Osteoblast (primary cell): ENCODE measurements around the gene COLEC11. TPM values are rescaled to one million over a fixed set of nuclear protein-coding genes. Genes with fewer than 3 reads are reported as not detected.
A peak's percentile ranks its signal among the peaks of the same experiment; 100 is the strongest.

Source experiments
- DNase-seq: peaks from one replicate; pipeline ENCODE4 v3.0.0; 2011; ENCODE audit warnings: low spot score, mixed read lengths; ENCODE audit not compliant: insufficient read length; ENCODE audit errors: missing footprints
- H2AFZ ChIP-seq: 2 replicates; pipeline ENCODE4 v1.6.0; 2011; ENCODE audit warnings: mild to moderate bottlenecking, low read length
- H3K27ac ChIP-seq: 2 replicates; pipeline ENCODE4 v1.5.1; 2011; ENCODE audit warnings: mild to moderate bottlenecking, low read depth, low read length, moderate library complexity
- H3K27me3 ChIP-seq: 2 replicates; pipeline ENCODE4 v1.6.0; 2012; ENCODE audit warnings: mild to moderate bottlenecking, control low read depth, inconsistent platforms, low read length, moderate library complexity; ENCODE audit not compliant: insufficient read depth
- H3K36me3 ChIP-seq: 2 replicates; pipeline ENCODE4 v1.5.1; 2011; ENCODE audit warnings: mild to moderate bottlenecking, low read length, control low read depth, moderate library complexity; ENCODE audit not compliant: insufficient read depth
- H3K4me1 ChIP-seq: 2 replicates; pipeline ENCODE4 v1.5.1; 2011; ENCODE audit warnings: mild to moderate bottlenecking, low read length, control low read depth, moderate library complexity; ENCODE audit not compliant: insufficient read depth
- H3K4me2 ChIP-seq: 2 replicates; pipeline ENCODE4 v1.6.0; 2011; ENCODE audit warnings: mild to moderate bottlenecking, low read length; ENCODE audit not compliant: insufficient read depth
- H3K4me3 ChIP-seq: fragments of 200-600 bp; sonication (generic); 3 replicates; pipeline ENCODE4 v1.5.1; 2012; ENCODE audit warnings: mild to moderate bottlenecking, low read length, inconsistent platforms; ENCODE audit not compliant: insufficient read depth
- H3K79me2 ChIP-seq: 2 replicates; pipeline ENCODE4 v1.6.0; 2012; ENCODE audit warnings: mild to moderate bottlenecking, low read length, control low read depth, inconsistent platforms; ENCODE audit not compliant: insufficient read depth
- H3K9me3 ChIP-seq: 2 replicates; pipeline ENCODE4 v1.5.1; 2011; ENCODE audit warnings: low read depth, low read length, control low read depth
- H4K20me1 ChIP-seq: 2 replicates; pipeline ENCODE4 v1.6.0; 2012; ENCODE audit warnings: mild to moderate bottlenecking, low read length, control low read depth; ENCODE audit not compliant: insufficient read depth
- total RNA-seq: library from RNA; depleted of rRNA; stranded (reverse); fragments of >200 nt; gene quantifications from 2 replicates; pipeline ENCODE4 v1.2.3, GENCODE V29; 2012
- TF ChIP-seq, protein P1 (sequence below): IDR thresholded peaks from 2 replicates; pipeline ENCODE4 v1.5.1; 2011; ENCODE audit warnings: mild to moderate bottlenecking, low read depth, low read length, moderate library complexity; ENCODE audit errors: extremely low read depth

The COLEC11 gene
- total RNA-seq = under 0.01 and 0.36 TPM in 2 replicates

DNA sequence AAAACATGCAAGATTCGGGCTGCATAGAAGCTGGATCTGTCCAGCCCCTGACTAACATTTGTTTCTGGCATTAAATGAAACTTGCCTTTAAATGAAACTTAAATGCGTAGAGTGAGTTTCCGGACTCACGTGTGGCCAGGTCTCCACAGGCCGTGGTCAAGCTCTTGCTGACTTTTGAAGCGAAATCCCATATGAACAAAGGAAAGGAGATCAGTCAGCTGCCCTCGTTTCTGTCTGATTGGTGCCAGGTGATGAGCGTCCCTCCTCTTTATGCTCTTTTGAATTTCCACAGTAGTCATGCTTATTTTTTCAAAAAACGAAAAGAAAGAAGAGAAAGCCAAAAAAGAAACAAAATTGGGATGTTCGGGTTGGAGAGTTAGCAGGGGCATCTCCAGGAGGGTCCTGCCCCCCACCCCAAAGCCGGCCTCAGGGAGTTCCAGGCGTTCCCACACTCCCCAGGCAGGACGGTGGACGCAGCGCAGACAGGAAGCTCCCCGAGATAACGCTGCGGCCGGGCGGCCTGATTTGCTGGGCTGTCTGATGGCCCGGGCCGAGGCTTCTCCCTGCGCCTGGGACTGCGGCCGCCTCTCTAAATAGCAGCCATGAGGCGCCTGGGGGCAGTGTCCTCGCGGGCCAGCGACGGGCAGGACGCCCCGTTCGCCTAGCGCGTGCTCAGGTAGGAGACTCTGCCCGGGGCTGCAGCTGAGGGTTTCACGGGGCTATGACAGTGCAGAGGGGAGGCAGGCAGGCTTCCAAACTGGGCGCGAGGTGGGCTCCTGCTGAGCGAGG, at the start of gene COLEC11:
COLEC11 (plus strand) TSS at position 620 of the 789 bp plus-strand sequence. CDS start 9,229 bp downstream, outside the sequence.
- TF ChIP-seq, protein P1, sequence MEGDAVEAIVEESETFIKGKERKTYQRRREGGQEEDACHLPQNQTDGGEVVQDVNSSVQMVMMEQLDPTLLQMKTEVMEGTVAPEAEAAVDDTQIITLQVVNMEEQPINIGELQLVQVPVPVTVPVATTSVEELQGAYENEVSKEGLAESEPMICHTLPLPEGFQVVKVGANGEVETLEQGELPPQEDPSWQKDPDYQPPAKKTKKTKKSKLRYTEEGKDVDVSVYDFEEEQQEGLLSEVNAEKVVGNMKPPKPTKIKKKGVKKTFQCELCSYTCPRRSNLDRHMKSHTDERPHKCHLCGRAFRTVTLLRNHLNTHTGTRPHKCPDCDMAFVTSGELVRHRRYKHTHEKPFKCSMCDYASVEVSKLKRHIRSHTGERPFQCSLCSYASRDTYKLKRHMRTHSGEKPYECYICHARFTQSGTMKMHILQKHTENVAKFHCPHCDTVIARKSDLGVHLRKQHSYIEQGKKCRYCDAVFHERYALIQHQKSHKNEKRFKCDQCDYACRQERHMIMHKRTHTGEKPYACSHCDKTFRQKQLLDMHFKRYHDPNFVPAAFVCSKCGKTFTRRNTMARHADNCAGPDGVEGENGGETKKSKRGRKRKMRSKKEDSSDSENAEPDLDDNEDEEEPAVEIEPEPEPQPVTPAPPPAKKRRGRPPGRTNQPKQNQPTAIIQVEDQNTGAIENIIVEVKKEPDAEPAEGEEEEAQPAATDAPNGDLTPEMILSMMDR = no peak
- Histone ChIP-seq H2AFZ (peak within 1 kb of the TSS; percentile 80), H4K20me1 (no peaks in the 10 kb centered on the region), H3K4me2 (peak within 1 kb of the TSS; percentile 72), H3K4me3 (peak within 1 kb of the TSS; percentile 67), H3K36me3 (no peaks in the 10 kb centered on the region), H3K4me1 (no peaks in the 10 kb centered on the region), H3K9me3 (no peaks in the 10 kb centered on the region), H3K79me2 (no peaks in the 10 kb centered on the region), H3K27ac (no peak within 1 kb of the TSS), H3K27me3 (no peaks in the 10 kb centered on the region)
- peak; percentile 95 for DNase-seq

DNA sequence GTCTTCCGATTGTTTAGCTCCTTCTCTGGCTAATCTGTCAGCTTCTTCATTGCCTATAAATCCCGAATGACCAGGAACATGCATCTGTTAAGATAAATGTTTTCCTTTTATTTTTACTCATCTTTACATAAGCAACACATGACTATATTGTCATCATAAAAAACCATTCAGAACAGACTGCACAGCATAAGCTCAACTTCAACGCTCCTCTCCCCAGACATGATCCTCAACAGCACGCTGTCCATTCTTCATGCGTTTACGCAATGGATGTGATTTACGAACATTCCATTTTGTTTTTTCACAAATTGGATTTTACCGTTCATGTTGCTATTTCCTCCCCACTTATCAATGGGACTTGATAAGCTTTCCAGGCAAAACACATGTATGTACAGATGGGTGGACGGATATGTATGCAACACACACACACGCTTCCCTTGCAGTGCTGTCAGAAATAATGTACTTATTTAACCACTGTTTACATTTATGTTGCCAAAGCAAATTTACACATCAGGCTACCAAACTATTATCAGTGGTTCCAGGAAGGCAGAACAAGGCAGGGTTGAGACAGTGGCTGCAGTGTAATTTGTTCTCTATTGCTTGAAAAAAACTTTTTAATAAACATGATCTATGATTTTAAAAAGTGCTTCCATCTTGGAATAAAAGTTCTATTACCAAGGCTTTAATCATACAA, 49.0 kb upstream of the COLEC11 start:
- Histone ChIP-seq H3K4me1 (no peaks in the 10 kb centered on the region), H3K36me3 (peaks cover 74% of the 10 kb centered on the region), H3K4me2 (no peak overlapping the region), H3K27ac (no peak overlapping the region), H2AFZ (no peak overlapping the region), H3K27me3 (no peaks in the 10 kb centered on the region), H3K4me3 (no peak overlapping the region), H4K20me1 (peaks cover 12% of the 10 kb centered on the region), H3K79me2 (peaks cover 35% of the 10 kb centered on the region), H3K9me3 (no peaks in the 10 kb centered on the region)
- no peak for DNase-seq
- TF ChIP-seq, protein P1 = no peak

DNA sequence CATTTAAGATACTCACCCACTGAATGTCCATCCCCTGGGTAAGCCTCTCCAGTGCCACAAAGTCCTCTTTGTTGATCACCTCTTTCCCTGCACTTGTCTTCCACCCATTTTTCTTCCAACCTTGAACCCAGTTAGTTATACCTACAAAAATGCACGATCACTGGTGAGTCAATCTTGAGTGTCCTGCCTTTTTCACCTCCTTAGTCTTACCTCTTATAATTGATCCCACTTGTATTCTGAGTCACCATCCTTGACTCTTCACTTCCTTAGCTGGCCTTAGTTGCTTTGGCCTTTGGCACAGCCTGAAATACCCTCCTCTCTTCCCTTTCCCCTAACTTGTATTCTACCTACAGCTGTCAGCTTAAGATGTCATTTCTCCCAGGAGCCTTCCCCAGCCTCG, 47.0 kb upstream of the COLEC11 start:
- Histone ChIP-seq H3K27ac (no peak overlapping the region), H3K4me1 (no peaks in the 10 kb centered on the region), H3K79me2 (peaks cover 26% of the 10 kb centered on the region), H3K4me2 (no peak overlapping the region), H3K27me3 (no peaks in the 10 kb centered on the region), H4K20me1 (peaks cover 10% of the 10 kb centered on the region), H3K36me3 (peaks cover 88% of the 10 kb centered on the region), H3K4me3 (no peak overlapping the region), H3K9me3 (no peaks in the 10 kb centered on the region), H2AFZ (no peak overlapping the region)
- no peak for DNase-seq
- TF ChIP-seq, protein P1 = no peak

DNA sequence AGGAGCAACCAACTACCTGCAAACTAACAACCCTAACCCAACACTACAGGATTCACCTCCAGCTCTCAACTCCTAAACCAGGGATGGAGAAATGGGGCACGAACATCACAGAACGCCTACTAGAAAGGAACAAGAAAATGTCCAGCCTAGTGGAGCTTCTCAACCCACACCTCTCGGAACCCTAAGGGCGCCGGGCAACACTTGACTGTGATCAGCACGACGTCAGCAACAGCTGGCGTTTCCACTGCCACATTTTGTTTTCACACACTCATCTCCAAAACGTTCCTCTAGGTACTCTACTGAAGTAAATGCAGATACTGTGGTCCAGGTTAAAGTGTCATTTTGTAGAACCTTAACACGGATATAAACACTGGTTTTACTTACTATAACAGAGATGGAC, 41.0 kb upstream of the COLEC11 start:
- Histone ChIP-seq H3K27ac (no peak overlapping the region), H3K9me3 (no peaks in the 10 kb centered on the region), H3K4me2 (no peak overlapping the region), H3K4me1 (peaks cover 6% of the 10 kb centered on the region), H3K79me2 (peaks cover 43% of the 10 kb centered on the region), H3K4me3 (no peak overlapping the region), H3K27me3 (no peaks in the 10 kb centered on the region), H4K20me1 (no peaks in the 10 kb centered on the region), H3K36me3 (peaks cover 67% of the 10 kb centered on the region), H2AFZ (no peak overlapping the region)
- DNase-seq = no peak
- TF ChIP-seq, protein P1 = no peak
